NCI-H748 (cell line): ENCODE measurements around the gene RAB22A.
A peak's percentile ranks its signal among the peaks of the same experiment; 100 is the strongest.

Source experiments
- DNase-seq: peaks from one replicate; lab custom pipeline; 2025; ENCODE audit not compliant: unreplicated experiment; lab: John Stamatoyannopoulos, UW

RAB22A gene

DNA sequence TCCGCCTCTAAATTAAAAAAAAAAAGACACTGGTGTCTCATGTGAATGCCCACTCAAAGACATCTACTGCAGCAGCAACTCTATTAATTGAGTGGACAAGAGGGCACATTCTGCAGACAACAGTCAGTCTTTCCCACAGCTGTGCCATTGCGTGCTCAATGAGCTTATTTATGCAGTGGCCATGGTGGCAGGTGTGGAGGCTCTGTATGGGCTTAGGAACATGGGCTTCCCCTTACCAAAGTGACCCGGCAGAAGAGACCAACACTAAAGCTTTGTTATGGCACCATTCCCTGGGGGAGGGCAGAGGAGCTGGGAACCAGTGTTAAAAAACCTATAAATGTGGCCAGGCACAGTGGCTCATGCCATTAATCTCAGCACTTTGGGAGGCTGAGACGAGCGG lies 75.3 kb downstream of the RAB22A start:
- DNase-seq = no peak

DNA sequence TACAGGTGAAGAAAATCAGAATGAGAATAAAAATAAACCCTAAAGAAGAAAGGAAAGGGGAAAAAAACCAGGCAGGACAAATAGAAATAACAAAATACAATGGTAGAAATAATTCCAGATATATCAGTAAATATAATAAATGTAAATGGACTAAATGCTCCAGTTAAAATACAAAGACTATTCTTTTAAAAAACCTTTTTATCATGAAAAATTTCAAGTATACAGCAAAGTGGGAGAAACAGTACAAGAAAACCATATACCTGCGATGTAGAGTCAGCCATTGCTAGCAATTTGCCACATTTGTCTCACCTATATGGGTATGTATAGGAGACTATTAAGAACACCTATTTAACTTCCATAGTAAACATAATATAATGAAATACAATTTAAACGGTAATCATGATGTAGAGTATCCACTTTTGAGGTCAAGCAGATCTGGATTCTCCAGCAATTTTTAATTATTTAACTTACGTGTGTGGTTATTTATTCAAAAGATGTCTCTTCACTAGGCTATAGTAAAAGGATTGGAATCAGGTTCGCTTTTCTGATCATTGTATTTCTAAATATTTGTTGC lies 78.6 kb downstream of the RAB22A start:
- no peak for DNase-seq

DNA sequence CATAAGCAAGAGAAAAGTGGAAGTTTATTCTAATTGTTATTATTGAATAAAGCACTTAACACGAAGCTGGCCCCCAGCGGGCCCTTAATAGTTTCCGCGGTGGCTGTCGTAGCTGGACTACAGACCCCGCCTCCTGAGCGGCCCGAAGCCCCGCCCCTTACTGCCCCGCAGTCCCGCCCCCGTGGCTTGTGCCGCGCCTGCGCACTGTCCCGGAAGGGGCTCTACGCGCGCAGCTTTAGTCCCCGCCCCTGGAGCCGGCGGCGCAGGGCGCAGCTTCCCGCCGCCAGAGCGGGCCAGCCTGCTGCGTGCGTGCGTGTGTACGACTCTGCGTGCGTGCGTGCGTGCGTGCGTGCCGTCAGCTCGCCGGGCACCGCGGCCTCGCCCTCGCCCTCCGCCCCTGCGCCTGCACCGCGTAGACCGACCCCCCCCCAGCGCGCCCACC lies 79.4 kb downstream of the RAB22A start, which contains the start of gene VAPB:
Gene VAPB, plus strand, starts transcription at position 348 of the 442 bp plus-strand sequence. CDS start 231 bp downstream, outside the sequence.
- DNase-seq = peak; percentile 90

DNA sequence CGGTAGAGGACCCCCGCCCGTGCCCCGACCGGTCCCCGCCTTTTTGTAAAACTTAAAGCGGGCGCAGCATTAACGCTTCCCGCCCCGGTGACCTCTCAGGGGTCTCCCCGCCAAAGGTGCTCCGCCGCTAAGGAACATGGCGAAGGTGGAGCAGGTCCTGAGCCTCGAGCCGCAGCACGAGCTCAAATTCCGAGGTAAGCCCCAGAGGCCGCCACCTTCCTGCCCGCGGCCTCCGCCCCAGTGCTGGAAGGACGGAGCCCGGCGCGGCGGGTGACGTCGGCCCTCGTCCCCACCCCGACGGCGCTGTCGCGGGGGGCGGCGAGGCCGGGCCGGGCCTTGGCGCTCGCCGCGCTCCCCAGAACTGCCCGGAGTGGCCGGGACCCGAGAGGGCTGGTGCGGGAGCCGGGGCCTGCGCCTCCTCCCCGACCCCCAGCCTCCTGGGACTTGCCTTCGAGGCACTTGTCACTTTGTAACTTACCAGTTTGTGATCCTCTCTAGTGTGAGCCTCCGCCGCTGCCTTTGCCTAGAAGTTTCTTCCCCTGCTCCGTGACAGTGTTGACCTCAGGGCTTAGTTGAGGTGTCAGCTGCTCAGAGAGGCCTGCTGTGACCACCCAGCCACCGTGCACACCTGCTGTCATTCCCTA lies 79.9 kb downstream of the RAB22A start:
- DNase-seq = peak; percentile 43

DNA sequence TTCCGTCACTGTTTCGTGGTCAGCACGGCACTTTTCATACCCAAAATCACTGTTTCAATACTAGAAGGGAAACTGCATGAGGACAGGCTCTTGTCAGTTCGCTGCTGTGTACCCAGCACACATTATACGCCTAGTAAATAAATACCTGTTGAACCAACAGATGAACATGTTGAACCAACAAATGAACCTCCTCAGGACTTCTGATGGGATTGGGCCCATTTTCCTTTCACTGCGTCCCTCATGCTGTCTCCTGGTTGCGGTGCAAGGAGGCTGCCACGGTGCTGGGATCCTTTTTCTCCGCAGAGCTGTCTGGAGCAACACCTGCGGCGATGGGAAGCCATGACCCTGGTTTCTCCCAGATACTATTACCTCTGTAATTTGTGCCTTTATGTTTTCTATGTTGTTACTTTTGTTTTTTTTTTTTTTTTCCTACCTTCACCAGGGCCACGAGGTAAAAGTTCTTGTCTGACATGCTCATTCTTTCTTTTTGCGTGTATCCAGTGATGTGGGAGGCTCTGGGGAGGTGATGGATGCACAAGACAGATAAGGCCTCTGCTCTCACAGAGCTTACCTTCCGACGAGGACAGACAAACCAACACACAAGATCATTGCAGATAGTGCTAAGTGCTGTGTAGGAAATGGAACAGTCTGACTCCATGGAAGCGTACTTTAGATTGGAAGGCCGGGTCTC lies 80.6 kb downstream of the RAB22A start:
- no peak for DNase-seq

DNA sequence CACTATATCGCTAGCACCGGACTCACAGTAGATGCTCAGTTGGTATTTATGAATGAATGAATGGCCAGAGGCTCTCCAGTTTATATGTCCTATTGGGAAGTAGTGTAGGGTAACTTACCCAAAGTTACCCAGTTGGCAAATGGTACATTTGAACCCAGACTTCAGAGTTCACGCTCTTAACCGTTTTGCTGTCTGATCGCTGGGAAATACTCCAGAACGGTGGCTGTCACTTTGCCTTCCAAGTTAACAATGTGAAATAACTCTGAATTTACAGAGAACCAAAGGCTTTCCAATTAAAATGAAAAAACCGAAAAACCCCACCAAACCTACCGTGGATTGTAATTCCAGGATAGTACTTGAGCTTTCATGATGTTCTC lies 81.1 kb downstream of the RAB22A start:
- DNase-seq = no peak

DNA sequence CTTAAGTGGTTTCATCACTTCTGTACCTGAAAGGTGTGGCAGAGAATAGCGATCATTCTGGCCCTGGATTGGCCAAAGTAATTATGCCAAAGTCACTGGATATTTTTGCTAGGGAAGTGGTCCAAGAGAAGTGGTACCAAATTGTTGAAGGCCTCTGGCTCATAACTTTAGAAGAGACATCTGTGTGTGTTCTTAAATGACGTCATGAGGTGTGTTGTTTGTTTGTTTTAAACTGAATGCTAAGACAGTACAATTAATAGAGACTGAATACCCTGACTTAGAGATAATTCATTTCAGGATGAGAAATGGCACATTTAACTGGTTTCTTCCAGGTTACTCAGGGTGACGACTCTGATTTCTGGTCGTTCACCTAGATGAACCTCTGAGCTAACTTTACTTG lies 82.8 kb downstream of the RAB22A start:
- DNase-seq = no peak

DNA sequence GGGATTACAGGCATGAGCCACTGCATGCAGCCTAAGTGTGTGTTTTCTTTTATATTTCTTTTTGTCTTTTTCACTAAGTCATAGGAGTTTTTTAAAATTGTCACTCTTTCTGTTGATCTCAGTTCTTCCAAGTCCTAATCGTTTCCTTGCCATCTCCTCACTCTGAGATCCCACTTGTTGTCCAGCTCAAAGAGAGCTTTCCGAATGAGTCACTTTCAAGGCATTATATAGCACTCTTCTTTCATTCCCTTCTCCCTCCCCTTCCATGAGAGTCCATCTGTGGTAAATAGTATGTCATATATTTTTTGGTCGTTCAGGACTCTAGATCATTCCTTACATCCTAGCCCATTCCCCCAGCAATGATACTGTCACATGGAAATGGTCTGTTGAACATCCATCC lies 83.8 kb downstream of the RAB22A start:
- DNase-seq = no peak

DNA sequence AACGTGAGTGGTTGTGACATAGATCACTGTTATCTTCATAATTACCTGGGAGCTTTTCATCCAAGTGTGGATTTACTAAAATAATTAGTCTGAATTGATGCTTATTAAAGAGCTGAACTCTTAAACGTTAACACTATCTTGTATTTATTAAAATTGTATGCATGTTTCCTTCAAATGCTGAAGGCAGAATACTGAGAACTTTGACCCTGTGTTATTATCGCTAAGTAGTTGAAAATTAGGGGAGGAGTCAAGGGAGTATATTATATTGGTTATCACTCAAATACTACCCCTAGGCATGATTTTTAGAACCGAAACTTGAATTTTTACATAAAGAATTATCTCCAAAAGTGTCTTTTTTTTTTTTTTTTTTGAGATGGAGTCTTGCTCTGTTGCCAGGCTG lies 85.3 kb downstream of the RAB22A start:
- DNase-seq = no peak

DNA sequence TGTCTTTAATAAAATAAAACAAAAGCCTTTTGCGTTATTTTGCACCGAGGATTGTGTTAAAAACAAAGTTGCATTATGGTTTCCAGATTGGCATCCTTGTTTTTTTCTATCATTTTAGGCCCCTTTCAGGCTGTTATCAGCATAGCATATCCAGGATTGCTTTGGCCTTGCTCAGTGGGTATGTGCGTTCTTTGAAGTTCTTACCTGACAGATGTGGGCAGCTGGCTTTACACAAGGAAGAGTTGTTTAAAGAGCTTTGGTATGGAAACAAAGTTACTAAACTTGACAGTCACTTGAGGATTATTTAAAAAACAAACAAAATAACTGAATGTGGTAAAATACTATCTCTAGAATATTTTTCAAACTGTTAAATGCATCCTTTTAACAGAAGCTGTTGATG lies 86.1 kb downstream of the RAB22A start:
- DNase-seq = no peak

DNA sequence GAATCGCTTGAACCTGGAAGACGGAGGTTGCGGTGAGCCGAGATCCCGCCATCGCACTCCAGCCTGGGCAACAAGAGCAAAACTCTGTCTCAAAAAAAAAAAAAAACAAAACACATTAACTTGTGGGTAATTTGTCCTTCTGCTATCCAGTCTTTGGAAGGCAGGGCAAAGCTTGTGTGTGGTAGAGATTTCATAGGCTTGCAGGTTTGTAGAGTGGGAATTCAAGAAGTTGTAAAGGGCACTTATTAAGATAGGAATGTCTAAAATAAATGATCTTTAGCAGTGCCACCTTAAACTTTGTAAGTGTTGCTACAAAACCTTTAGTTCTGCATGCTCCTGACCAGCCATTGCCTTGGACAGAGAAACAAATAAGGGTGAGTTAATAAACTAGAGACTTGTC lies 87.9 kb downstream of the RAB22A start:
- DNase-seq = no peak

DNA sequence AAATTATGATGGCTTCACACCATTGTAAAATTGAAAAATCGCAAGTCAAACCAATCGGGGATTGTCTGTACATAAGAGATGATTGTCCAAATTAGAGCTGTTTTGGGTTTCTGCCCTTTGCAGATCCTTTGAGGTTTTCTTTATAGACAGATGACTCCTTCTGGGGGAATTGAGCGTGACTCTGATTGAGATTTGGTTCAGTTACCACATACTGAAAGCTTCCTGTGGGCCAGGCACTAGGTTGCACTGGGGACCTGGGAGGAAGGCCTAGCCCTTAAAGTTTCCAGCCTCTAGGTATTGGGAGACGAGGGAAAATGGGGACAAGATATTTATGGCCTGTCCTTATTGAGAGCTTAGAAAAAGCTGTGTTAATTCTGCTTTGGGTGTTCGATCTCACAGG lies 88.7 kb downstream of the RAB22A start:
- DNase-seq = no peak

DNA sequence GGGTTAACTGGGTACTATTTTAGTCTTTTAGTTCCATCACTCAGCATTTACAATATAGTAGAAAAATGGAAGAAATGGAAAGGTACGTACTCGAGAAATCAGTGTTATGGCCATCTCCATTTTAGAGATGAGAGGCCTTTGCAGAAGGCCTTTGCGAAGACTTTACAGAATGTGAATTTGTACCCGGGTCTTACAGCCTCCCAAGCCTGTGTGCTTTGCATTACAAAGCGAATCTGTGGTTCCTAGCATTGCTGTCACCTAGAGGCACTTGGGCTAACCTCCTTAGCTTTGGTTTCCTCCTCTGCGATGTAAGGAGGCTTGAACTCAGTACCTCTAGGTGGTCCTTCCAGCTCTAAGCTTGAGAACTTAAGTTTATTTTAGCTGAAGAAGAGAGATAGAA lies 90.4 kb downstream of the RAB22A start:
- no peak for DNase-seq

DNA sequence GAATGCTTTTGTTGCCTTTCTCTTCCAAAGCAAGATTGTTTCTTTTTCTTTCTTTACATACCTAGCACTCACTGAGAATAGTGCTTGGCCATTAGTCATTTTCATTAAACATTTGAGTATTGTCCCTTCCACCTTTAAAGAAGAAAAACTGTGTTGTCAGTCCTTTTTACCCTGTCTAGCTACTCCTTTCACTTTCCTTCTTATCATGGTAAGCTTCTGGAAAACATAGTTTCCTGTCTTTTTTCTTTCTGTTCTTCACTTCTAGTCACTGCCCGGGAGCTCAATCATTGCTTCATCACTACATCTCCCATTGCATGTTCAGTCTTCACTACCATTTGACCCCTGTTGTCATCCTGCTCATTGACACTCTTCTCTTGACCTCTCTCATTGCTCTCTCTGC lies 91.6 kb downstream of the RAB22A start:
- DNase-seq = no peak

DNA sequence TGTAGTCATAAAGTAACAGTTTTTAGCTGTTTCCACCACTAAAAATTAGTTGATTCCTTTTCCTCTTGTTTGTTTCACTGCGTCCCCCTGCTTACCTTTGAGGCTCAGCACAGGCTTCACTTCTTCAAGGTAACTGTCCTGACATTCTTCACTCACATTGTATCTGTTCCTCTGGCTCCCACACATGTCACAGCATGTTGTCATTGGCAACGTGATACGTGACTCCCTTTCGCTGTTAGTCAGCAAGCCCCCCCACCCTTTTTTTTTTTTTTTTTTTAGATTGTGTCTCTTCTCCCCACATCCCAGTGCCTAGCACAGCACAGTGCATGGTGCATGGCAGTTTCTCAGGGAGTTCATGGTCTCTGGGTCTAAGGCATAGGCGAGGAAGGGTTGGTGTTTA lies 92.8 kb downstream of the RAB22A start:
- DNase-seq = no peak

DNA sequence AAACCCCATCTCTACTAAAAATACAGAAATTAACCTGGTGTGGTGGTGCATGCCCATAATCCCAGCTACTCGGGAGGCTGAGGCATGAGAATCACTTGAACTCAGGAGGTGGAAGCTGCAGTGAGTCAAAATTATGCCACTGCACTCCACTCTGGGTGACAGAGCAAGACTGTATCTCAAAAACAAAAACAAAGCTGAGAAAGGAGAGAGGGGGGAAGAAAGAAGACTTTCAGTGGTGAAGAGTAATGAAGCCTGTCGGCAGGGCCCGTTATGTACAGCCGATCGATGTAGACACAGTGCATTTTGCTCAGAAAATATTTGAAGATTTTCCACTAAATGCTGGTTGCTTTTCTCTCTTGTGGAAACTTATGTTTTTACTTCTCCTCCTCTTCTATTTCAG lies 93.3 kb downstream of the RAB22A start:
- no peak for DNase-seq

DNA sequence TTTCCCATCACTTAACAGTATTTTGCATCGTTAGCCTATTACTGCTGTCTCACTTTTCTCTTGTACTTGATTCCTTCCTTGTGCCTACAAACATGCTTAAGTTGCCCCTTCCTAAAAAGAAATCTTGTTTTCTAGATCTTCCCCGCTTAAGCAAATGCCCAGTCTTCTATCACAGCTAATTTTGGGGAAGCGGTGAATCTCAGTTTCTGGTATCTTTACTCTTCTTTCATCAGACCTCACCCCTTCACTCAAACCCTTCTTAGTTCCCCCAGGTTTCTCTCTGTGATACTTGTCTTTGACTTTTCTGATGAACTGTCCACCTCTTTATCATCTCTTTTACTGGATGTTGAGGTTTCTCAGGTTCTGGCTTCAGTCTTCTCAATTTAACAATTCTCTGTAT lies 93.8 kb downstream of the RAB22A start:
- DNase-seq = no peak

DNA sequence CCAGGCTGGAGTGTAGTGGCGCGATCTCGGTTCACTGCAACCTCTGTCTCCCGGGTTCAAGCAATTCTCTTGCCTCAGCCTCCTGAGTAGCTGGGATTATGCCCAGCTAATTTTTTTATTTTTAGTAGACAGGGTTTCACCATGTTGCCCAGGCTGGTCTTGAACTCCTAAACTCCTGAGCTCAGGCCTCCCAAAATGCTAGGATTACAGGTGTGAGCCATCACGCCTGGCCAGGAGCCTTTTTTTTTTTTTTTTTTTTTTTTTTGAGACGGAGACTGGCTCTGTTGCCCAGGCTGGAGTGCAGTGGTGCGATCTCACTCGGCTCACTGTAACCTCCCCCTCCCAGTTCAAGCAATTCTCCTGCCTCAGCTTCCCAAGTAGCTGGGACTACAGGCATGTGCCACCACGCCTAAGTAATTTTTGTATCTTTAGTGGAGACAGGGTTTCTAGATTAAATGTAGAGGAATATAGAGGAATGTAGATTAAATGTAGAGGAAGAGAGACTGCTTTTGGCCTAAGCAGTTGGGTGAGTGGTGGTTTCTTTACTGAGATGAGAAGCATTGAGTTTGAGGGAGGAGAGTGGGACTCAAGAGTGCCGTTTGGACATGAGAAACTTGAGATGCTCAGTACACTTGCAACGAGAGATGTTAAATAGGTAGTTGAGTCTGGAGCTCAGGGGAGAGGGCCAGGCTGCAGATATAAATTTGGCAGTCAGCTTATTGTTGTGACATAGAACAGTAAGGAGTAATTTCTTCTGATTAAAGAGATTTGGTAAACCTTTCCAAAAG lies 96.2 kb downstream of the RAB22A start:
- DNase-seq = no peak

DNA sequence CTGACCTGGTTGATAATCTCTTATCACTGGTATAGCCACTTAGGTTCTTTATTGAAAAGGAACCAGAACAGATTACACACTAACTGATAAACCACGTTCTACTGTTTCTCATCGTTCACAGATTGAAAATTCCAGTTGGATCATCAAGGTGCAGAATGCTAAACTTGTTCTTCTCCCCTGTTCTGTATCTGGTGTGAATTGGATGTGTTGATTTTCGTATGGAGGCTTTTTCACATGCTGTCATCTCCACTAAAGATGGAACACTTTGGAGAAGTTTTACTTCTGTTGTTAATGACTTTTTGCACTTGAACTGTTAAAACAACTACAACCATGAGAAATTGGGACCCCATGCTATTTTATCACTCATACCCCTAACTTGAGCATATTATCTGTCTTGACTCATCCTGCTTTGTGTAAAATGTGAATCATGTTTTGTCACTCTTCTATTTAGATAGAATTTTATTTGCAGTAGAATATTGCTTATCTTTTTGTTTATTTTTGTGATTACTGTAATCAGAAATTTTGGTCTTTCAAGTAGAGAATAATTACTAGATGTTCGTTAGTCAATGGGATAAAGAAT lies 97.0 kb downstream of the RAB22A start:
- DNase-seq = no peak

DNA sequence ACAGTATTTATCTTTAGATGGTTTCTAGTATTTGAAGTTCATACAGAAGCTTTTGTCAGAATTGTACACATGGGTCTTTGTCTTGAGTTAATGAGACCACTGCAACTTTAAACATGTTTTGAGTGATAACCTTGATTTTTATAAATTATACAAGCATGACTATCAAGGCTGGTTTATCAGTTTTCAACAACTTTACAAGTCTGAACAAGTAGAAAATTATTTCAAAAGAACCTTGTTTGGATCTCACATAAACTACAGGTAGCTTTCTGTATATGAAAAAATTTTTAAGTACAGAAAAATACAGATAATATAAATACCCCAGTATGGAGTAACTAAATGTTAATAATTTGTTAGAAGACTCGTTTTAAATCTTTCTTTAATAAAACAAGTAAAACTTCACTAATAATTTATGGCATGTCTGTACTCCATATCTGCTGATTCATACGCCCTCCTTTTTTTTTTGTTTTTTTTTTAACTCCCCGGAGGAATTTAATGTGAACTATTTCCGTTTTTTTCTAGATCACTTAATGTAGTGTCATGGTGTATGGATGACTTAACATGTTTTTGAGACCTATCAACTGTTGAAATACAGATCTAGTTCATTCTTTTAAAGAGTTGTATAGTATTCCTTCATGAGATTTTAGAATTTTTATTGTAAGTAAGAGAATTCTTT lies 97.8 kb downstream of the RAB22A start:
- DNase-seq = no peak
